Measurements from ENCODE around the gene RFX8.

GRCh38 chr2:101486258-101486701, 11.4 kb upstream of the RFX8 start:
- TF ChIP-seq EZH2 (IDR thresholded peaks at IDR 0.05; ENCODE audit: low read length, unreplicated experiment) (no peak), CTCF (conservative IDR thresholded peaks at IDR 0.05; ENCODE audit: low read depth, low read length) (no peak)

Measured in PC-3 (cell line).